Retinal pigment epithelial cell (primary cell): ENCODE measurements around the gene BLMH.

ENCODE experiments used
- DNase-seq: peaks from one replicate; pipeline ENCODE4 v3.0.0-alpha.2; 2010; ENCODE audit warnings: low read depth
- H3K4me3 ChIP-seq: 2 replicates; pipeline ENCODE4 v1.5.1; 2011; ENCODE audit warnings: mild to moderate bottlenecking, low read length, control low read depth, moderate library complexity
- TF ChIP-seq, protein P1 (sequence below): conservative IDR thresholded peaks from 2 replicates; pipeline ENCODE4 v1.5.1; 2011; ENCODE audit warnings: low read depth, low read length, control low read depth, inconsistent platforms

BLMH gene

DNA sequence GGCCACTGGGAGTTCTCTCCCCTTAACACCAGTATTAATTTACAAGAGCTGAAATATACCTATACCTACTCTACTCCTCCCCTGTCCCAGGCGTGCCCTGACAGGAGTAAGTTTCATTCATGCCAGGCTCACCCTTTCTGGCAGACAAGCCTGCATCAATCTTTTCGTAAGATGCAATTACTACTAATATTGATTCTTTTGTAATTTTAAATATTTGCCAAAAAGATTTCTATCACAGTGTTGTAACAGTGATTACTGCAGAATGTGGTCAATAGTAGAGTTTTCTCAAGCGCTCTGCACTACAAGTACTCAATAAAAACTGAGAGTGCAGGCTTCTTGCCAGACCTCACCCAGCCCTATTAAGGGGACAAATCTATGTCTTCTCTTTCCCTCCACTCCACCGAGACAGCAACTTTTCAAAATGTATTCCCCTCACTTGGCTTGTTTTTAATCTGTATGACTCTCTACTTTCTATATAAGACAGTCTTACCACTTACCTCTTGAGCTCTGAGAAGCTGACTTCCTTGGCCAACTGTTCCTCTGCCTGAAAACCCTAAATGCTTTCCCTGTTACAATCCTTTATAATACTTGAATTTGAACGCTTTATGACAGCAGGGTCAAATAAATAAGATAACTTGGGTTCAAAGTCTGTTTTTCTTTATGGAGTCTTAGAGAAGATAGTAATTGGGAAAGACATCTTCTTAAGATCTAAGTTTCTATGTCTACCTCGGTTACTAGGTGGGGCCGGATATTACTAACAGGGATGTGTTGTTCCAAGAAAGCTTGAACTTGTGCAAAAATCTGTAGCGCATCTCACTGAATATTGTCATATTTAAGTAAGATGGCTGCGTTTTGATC, 42.0 kb upstream of the BLMH start, which contains the start of gene TMIGD1:
Gene TMIGD1 (minus strand): TSS at position 555 of the 858 bp plus-strand sequence. CDS start 1,924 bp downstream, outside the sequence.
- TF ChIP-seq, protein P1, sequence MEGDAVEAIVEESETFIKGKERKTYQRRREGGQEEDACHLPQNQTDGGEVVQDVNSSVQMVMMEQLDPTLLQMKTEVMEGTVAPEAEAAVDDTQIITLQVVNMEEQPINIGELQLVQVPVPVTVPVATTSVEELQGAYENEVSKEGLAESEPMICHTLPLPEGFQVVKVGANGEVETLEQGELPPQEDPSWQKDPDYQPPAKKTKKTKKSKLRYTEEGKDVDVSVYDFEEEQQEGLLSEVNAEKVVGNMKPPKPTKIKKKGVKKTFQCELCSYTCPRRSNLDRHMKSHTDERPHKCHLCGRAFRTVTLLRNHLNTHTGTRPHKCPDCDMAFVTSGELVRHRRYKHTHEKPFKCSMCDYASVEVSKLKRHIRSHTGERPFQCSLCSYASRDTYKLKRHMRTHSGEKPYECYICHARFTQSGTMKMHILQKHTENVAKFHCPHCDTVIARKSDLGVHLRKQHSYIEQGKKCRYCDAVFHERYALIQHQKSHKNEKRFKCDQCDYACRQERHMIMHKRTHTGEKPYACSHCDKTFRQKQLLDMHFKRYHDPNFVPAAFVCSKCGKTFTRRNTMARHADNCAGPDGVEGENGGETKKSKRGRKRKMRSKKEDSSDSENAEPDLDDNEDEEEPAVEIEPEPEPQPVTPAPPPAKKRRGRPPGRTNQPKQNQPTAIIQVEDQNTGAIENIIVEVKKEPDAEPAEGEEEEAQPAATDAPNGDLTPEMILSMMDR = no peak
- no peak for DNase-seq
- no peak within 1 kb of the TSS for H3K4me3 ChIP-seq

DNA sequence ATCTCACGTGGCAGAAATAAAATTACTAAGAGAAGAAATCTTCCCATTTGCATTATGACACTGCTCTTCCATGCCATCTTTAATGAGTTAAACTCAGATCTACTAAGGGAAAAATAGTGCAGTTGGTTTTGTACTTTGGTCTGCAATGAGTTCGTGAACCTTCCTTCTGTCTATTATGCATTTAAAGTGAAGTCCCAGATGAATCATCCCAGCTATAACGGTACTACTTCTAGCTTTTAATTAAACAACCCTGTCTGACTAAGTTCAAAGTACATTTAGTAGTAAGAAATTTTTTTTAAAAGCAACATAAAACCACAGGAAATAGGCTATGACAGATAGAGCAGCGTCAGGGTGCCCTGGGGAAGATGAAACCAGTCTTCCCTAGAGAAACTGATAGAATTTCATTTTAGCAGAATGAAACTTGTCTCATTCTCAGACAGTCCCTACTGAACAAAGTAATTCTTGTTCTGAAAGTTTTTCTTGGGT, 40.4 kb upstream of the BLMH start:
- TF ChIP-seq, protein P1 = no peak
- DNase-seq = no peak
- no peak overlapping the region for H3K4me3 ChIP-seq

DNA sequence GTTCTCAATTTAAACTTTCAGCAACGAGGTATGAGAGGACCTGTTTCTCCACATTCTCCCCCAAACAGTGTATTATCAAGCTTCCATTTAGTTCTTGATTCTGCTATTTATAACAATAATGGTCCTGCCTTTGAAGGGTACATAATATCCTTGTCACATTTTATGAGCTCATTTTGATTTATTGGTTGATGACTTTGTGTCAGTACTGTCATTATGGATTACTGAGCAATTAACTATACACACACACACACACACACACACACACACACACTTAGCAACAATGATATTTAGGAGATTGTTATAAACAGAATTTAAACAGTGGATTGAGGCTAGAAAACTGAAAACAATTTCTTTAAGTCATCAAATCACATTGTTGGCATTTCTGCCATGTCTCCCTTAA, 35.1 kb upstream of the BLMH start:
- TF ChIP-seq, protein P1 = no peak
- no peak for DNase-seq
- no peak overlapping the region for H3K4me3 ChIP-seq

- TF ChIP-seq, protein P1 = no peak
- no peak for DNase-seq
- H3K4me3 ChIP-seq = no peak overlapping the region
Measured at GRCh38 chr17:30324723-30325122, 33.0 kb upstream of the BLMH start.

DNA sequence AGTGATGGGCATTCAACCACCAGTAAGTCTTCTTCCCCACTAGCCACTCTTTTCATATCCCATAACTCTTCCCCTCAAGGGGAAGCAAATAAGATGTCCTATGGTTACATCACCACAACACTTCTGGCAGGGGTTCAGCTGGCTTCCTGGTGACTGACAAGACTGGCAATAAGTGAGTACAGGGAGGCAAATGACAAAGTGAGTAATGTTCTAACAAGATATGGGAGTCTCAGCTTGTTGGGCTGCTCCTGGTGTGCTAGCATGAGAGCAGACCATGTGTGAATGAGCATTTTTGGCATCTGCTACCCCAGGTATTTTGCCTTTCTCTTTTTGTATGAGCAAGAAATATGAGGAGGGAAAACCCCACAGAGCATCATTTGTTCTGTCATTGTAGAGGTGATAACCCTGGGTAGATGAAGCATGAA, 32.2 kb upstream of the BLMH start:
- DNase-seq = no peak
- H3K4me3 ChIP-seq = no peak overlapping the region
- TF ChIP-seq, protein P1 = no peak

DNA sequence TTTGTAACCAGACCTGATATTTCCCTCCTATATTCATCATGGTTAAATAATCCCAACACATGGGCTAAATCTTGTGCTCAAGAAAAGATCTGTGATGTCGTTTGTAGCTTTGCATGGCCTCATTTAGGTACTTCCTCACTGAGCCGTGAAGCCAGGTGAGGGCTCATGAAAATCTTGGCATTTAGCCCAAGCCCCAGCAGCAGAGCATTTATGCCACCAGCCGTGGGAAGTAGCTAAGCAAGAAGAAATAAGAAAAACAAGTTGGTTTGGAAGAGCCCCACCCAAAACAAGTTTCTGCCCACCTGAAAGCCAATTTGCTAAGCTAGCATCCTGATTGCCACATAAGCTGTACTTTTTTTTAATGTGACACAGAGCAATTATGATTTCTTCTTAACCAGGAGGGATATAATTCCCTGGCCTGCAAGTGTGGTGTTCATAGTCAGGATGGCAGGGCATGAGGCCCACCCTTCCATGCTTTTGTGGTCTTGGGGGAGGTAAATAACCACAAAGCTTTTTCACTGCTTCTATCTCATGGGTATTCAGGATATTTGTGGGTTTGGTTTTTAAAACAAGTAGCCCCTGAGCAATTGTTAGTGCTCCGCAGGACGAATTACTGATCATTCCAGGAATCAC, 31.6 kb upstream of the BLMH start:
- TF ChIP-seq, protein P1 = no peak
- H3K4me3 ChIP-seq = no peak overlapping the region
- DNase-seq = no peak
